ENCODE results near the gene PGA3. TPM values are rescaled to one million over a fixed set of nuclear protein-coding genes. Genes with fewer than 3 reads are reported as not detected.
"Not testable (repeated sequence)": the region's sequence is repeated elsewhere in the genome, so short reads cannot be mapped to it uniquely, and the experiment has no call there.

Gene PGA3
- total and polyA plus RNA-seq, 3 donors from 2014 or later: 0.31 to 1.7 (median 1.7) TPM

DNA sequence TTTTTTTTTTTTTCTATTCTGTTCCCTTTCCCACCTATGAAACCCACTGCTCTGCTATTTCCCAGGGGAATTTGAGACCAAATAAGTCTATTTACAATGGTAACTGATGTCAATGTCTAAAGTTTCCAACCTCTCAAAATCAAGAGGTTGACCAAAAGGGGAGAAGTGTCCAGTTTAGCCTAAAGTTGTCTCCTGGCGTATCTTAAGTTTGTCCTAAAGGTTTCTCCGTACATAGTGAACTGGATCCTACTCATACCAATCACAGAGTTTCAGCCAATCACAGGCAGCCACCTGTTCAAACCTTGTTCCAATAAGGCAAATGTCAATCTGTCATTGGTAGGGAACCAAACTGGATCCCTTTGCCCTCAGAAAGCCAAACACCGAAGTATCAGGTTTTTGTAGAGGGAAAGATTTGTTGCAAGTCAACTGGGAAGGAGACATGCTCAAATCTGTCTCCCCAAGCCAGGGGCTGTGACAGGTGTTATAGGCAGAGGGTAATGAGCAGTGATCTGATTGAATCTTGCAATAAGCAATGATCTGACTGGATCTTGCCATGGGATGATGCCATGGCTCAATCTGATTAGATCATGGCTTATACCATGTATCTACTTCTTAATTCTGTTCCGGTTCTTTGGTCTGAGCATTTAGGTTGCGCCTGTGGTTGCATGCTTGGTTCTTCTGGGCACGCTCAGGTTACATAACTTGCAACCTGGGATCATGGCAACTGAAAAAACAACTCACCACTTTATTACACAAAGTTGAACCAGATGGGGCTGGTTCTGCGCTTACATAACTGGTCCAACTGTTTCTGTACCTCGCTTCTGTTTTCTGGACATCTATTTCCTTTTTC, 41.0 kb upstream of the PGA3 start:
- WGBS, 2 donors: 53 to 55% methylated on average over 8 of the region's 8 CpGs
- Histone ChIP-seq H3K4me1 (peaks cover 27% of the 10 kb centered on the region), H3K4me3 (peak overlapping the region; percentile 72 to 98), H3K36me3 (ENCODE audit: low read depth, missing control alignments) (no peaks in the 10 kb centered on the region), H3K9me3 (no peaks in the 10 kb centered on the region), H3K27me3 (no peaks in the 10 kb centered on the region), H3K27ac (peak overlapping the region; percentile 97 to 99)
- DNase-seq: peak; percentile 70
- TF ChIP-seq, protein P1, sequence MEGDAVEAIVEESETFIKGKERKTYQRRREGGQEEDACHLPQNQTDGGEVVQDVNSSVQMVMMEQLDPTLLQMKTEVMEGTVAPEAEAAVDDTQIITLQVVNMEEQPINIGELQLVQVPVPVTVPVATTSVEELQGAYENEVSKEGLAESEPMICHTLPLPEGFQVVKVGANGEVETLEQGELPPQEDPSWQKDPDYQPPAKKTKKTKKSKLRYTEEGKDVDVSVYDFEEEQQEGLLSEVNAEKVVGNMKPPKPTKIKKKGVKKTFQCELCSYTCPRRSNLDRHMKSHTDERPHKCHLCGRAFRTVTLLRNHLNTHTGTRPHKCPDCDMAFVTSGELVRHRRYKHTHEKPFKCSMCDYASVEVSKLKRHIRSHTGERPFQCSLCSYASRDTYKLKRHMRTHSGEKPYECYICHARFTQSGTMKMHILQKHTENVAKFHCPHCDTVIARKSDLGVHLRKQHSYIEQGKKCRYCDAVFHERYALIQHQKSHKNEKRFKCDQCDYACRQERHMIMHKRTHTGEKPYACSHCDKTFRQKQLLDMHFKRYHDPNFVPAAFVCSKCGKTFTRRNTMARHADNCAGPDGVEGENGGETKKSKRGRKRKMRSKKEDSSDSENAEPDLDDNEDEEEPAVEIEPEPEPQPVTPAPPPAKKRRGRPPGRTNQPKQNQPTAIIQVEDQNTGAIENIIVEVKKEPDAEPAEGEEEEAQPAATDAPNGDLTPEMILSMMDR (IDR thresholded peaks at IDR 0.05): no peak
- no peak for TF ChIP-seq POLR2A (IDR thresholded peaks at IDR 0.05)
- intact Hi-C loops (cut with DNase I; ENCODE audit: low total_unique reads): no loop called here

DNA sequence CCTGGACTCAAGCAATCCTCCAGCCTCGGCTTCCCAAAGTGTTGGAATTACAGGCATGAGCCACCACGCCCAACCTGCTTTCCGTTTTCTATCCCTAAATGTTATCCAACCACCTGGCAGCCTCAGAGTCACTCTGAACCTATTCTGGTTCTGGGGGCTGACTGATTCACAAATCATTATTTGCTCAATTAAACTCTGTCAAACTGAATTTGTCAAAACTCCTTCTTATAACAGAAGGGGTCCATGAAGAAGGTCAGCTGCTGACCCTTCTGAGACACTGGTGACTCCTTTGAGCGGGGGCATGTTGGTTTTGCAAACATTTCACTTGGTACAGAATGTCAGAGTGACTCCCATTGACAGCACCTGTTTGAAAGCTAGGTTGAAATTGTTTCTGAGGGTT, 40.3 kb upstream of the PGA3 start:
- H3K4me3 ChIP-seq: no peak overlapping the region
- H3K4me1 ChIP-seq: peaks cover 27% of the 10 kb centered on the region
- H3K9me3 ChIP-seq: no peaks in the 10 kb centered on the region
- intact Hi-C loops (cut with DNase I; ENCODE audit: low total_unique reads): no loop called here
- TF ChIP-seq, protein P1 (IDR thresholded peaks at IDR 0.05): no peak
- no peak for TF ChIP-seq POLR2A (IDR thresholded peaks at IDR 0.05)
- no peak for DNase-seq
- no peaks in the 10 kb centered on the region for H3K27me3 ChIP-seq
- WGBS, 2 donors: 73 to 84% methylated on average over 4 of the region's 4 CpGs
- no peak overlapping the region for H3K27ac ChIP-seq
- H3K36me3 ChIP-seq (ENCODE audit: low read depth, missing control alignments): no peaks in the 10 kb centered on the region

DNA sequence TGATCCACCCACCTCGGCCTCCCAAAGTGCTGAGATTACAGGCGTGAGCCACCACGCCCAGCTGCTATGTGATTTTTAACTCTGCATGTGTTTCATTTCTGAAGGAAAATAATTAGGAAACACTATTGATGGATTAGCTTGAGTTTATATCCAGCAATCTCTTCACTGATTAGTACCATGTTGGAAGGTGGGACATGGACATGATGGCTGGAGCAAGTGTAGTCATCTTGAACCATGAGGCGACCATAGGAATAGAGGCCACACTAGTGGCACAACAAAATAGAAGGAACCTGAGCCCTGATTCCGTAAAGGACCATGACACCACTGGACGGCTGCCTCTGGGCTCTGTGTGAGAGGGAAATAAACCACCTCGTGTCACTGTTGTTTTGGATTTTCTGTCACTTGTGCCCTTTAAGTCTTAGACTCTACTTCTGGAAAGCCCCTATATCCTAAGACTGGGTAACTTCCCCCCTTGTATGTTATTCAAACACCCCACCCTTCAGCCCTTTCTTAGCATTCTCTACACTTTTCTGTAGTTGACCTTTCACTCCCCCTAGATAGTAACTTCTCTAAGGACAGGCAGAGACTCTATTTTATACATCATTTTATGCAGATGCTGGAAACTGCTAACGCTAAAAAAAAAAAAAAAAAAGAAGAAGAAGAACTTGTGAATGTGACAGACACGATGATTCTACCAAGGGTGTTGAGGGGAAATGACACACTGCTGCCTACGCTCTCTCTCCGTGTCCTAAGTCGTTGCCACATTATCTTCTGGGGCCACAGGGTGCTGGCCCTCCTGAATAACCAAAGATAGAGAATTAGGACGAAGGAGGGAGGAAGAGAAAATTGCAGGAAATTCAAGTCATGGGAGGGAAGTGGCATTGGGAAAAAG, 39.4 kb upstream of the PGA3 start:
- no peak overlapping the region for H3K27ac ChIP-seq
- intact Hi-C loops (cut with DNase I; ENCODE audit: low total_unique reads): no loop called here
- no peaks in the 10 kb centered on the region for H3K27me3 ChIP-seq
- no peak for DNase-seq
- 86 to 87% methylated on average over 13 of the region's 13 CpGs for WGBS, 2 donors
- peaks cover 19% of the 10 kb centered on the region for H3K4me1 ChIP-seq
- H3K4me3 ChIP-seq: no peak overlapping the region
- H3K9me3 ChIP-seq: no peaks in the 10 kb centered on the region
- no peaks in the 10 kb centered on the region for H3K36me3 ChIP-seq (ENCODE audit: low read depth, missing control alignments)
- TF ChIP-seq, protein P1 (IDR thresholded peaks at IDR 0.05): no peak
- TF ChIP-seq POLR2A (IDR thresholded peaks at IDR 0.05): no peak

DNA sequence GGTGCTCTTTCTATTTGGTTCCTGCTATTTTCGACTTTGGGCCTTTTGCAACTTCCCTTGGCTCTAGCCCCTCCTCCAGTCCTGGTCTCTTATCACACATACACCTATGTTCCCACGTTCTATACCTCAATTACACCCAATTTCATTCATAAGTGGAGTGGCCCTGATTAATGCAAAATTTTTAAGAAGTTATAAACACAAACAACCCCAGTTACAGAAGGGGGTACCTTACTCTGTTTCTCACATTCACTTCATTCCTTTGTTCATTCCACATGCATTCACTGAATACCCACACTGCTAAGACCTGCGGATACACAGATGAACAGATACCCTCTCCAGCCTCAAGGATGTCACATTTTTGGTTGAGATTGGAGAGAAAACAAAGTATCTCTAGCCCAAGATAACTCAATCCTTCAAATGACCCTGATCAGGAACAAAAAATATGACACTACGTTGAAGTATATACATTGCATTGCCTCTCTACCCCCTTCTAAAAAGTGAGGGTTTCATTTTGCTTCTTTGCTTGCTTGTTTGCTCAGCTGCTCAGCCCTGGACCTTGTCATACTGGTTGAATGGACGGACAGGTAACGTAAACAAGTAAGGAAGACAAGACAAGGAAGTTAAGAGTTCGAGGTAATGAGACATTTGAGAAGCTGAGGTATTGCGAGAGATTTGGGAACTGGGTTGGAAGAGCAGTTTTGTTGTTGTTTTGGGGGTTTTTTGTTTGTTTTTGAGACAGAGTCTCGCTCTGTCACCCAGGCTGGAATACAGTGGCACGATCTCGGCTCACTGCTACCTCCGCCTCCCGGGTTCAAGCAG, 38.5 kb upstream of the PGA3 start:
- Histone ChIP-seq H3K4me1 (peaks cover 16% of the 10 kb centered on the region), H3K36me3 (ENCODE audit: low read depth, missing control alignments) (no peaks in the 10 kb centered on the region), H3K27me3 (no peaks in the 10 kb centered on the region), H3K27ac (no peak overlapping the region), H3K4me3 (no peak overlapping the region), H3K9me3 (no peaks in the 10 kb centered on the region)
- intact Hi-C loops (cut with DNase I; ENCODE audit: low total_unique reads): no loop called here
- no peak for TF ChIP-seq POLR2A (IDR thresholded peaks at IDR 0.05)
- DNase-seq: no peak
- WGBS, 2 donors: 81 to 90% methylated on average over 13 of the region's 13 CpGs

DNA sequence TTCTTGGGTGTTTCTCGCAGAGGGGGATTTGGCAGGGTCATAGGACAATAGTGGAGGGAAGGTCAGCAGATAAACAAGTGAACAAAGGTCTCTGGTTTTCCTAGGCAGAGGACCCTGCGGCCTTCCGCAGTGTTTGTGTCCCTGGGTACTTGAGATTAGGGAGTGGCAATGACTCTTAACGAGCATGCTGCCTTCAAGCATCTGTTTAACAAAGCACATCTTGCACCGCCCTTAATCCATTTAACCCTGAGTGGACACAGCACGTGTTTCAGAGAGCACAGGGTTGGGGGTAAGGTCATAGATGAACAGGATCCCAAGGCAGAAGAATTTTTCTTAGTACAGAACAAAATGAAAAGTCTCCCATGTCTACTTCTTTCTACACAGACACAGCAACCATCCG, 37.5 kb upstream of the PGA3 start:
- DNase-seq; H3K4me1 ChIP-seq; intact Hi-C loops (cut with DNase I; ENCODE audit: low total_unique reads); H3K27me3 ChIP-seq; H3K36me3 ChIP-seq (ENCODE audit: low read depth, missing control alignments); H3K9me3 ChIP-seq; H3K4me3 ChIP-seq; H3K27ac ChIP-seq: not testable (repeated sequence)
- 55 to 71% methylated on average over 2 to 5 of the region's 7 CpGs for WGBS, 2 donors

DNA sequence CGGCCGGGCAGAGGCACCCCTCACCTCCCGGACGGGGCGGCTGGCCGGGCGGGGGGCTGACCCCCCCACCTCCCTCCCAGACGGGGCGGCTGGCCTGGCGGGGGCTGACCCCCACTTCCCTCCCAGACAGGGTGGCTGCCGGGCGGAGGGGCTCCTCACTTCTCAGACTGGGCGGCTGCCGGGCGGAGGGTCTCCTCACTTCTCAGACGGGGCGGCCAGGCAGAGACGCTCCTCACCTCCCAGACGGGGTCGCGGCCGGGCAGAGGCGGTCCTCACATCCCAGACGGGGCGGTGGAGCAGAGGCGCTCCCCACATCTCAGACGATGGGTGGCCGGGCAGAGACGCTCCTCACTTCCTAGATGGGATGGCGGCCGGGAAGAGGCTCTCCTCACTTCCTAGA, 37.0 kb upstream of the PGA3 start:
- H3K4me3 ChIP-seq; H3K27ac ChIP-seq; H3K9me3 ChIP-seq; H3K27me3 ChIP-seq; H3K36me3 ChIP-seq (ENCODE audit: low read depth, missing control alignments); DNase-seq; intact Hi-C loops (cut with DNase I; ENCODE audit: low total_unique reads); H3K4me1 ChIP-seq: not testable (repeated sequence)
- 80 to 93% methylated on average over 12 to 14 of the region's 31 CpGs for WGBS, 2 donors

All from testis (tissue), 3 donors.